CD14-positive monocyte (primary cell): ENCODE measurements around the gene WDR26. TPM values are rescaled to one million over a fixed set of nuclear protein-coding genes. Genes with fewer than 3 reads are reported as not detected.

Source experiments
- DNase-seq, 3 donors: peaks; one replicate each; pipeline ENCODE4 v3.0.0-alpha.2; 2011 to 2022
- H2AFZ ChIP-seq: 2 replicates; pipeline ENCODE4 v1.6.0; 2012; ENCODE audit warnings: mild to moderate bottlenecking, low read depth, low read length, inconsistent platforms; ENCODE audit not compliant: insufficient read depth, poor library complexity, severe bottlenecking
- H3K27ac ChIP-seq, 2 donors: 1 replicate in 1 of 2; 2 replicates in 1 of 2; pipeline ENCODE4 v1.5.1; 2012 to 2013; ENCODE audit warnings: low read length in 2 of 2, control low read depth in 1 of 2, inconsistent platforms in 1 of 2, low read depth in 1 of 2, mild to moderate bottlenecking in 1 of 2
- H3K27me3 ChIP-seq, 2 donors: one replicate each; pipeline versions ENCODE4 v1.6.0 to v1.6.1; 2011 to 2013; ENCODE audit warnings: low read length in 2 of 2; ENCODE audit not compliant: control insufficient read depth in 2 of 2, insufficient read depth in 2 of 2
- H3K36me3 ChIP-seq, 2 donors: replicated peaks in 1 of 2; 1 replicate in 1 of 2; 2 replicates in 1 of 2; pipeline versions ENCODE4 v1.5.1 to v1.6.1; 2012 to 2013; ENCODE audit warnings: low read length in 2 of 2, control low read depth in 1 of 2, inconsistent platforms in 1 of 2, mild to moderate bottlenecking in 1 of 2; ENCODE audit not compliant: insufficient read depth in 2 of 2, control insufficient read depth in 1 of 2
- H3K4me1 ChIP-seq, 2 donors: 1 replicate in 1 of 2; 2 replicates in 1 of 2; pipeline versions ENCODE4 v1.5.1 to v1.6.1; 2012 to 2013; ENCODE audit warnings: low read length in 2 of 2, control low read depth in 1 of 2, inconsistent platforms in 1 of 2, mild to moderate bottlenecking in 1 of 2, moderate library complexity in 1 of 2; ENCODE audit not compliant: insufficient read depth in 2 of 2, control insufficient read depth in 1 of 2
- H3K4me2 ChIP-seq: replicated peaks from 2 replicates; pipeline ENCODE3; 2012; ENCODE audit warnings: low read length, moderate library complexity, mild to moderate bottlenecking; ENCODE audit not compliant: poor library complexity, severe bottlenecking; ENCODE audit errors: extremely low read depth
- H3K4me3 ChIP-seq, 3 experiments: fragments of 200-600 bp in 1 of 3; sonication (generic) in 1 of 3; replicated peaks in 1 of 3; 1 replicate in 2 of 3; 2 replicates in 1 of 3; pipeline ENCODE4 v1.5.1; 2011 to 2013; ENCODE audit warnings: low read length in 3 of 3, mild to moderate bottlenecking in 3 of 3, control low read depth in 2 of 3, low read depth in 2 of 3, inconsistent platforms in 1 of 3, moderate library complexity in 1 of 3
- H3K79me2 ChIP-seq: 2 replicates; pipeline ENCODE4 v1.6.0; 2012; ENCODE audit warnings: mild to moderate bottlenecking, control low read depth, inconsistent platforms, low read length, moderate library complexity; ENCODE audit not compliant: insufficient read depth
- H3K9ac ChIP-seq: 2 replicates; pipeline ENCODE4 v1.6.0; 2017; ENCODE audit warnings: low read length, mild to moderate bottlenecking; ENCODE audit not compliant: insufficient read depth, poor library complexity, severe bottlenecking
- H3K9me3 ChIP-seq, 2 donors: replicated peaks in 1 of 2; 1 replicate in 1 of 2; 2 replicates in 1 of 2; pipeline versions ENCODE4 v1.5.1 to v1.6.1; 2012 to 2013; ENCODE audit warnings: low read length in 2 of 2, control low read depth in 1 of 2; ENCODE audit not compliant: control insufficient read depth in 1 of 2, insufficient read depth in 1 of 2
- H4K20me1 ChIP-seq: 2 replicates; pipeline ENCODE4 v1.6.0; 2012; ENCODE audit warnings: mild to moderate bottlenecking, low read length, control low read depth, moderate library complexity; ENCODE audit not compliant: insufficient read depth
- H3K27ac Mint-ChIP-seq, 7 donors: one replicate each; pipeline ENCODE4 v1.8.0; 2020; ENCODE audit warnings: mild to moderate bottlenecking in 7 of 7, mixed read lengths in 7 of 7, moderate library complexity in 6 of 7, inconsistent platforms in 2 of 7
- H3K27me3 Mint-ChIP-seq, 3 donors: one replicate each; pipeline ENCODE4 v1.8.0; 2021 to 2022; ENCODE audit warnings: low read depth in 3 of 3, mild to moderate bottlenecking in 3 of 3, mixed read lengths in 3 of 3, moderate library complexity in 3 of 3, inconsistent platforms in 1 of 3
- H3K36me3 Mint-ChIP-seq, 2 donors: one replicate each; pipeline ENCODE4 v1.8.0; 2020; ENCODE audit warnings: mixed read lengths in 2 of 2, inconsistent platforms in 1 of 2, mild to moderate bottlenecking in 1 of 2
- H3K4me1 Mint-ChIP-seq: one replicate; pipeline ENCODE4 v1.8.0; 2020; ENCODE audit warnings: mild to moderate bottlenecking, mixed read lengths
- H3K4me3 Mint-ChIP-seq, 2 donors: one replicate each; pipeline ENCODE4 v1.8.0; 2020; ENCODE audit warnings: mild to moderate bottlenecking in 2 of 2, mixed read lengths in 2 of 2, moderate library complexity in 1 of 2
- H3K9me3 Mint-ChIP-seq, 7 donors: one replicate each; pipeline ENCODE4 v1.8.0; 2020 to 2022; ENCODE audit warnings: mixed read lengths in 7 of 7, mild to moderate bottlenecking in 6 of 7, moderate library complexity in 6 of 7, inconsistent platforms in 2 of 7
- CTCF ChIP-seq: fragments of 200-600 bp; IDR thresholded peaks from one replicate; pipeline ENCODE4 v1.8.0; 2022; ENCODE audit warnings: antibody characterized with exemption, mild to moderate bottlenecking
- WGBS: methylation state at CpG from one replicate; pipeline ENCODE4 v1.1.5; 2013; ENCODE audit warnings: missing lambda C conversion rate; ENCODE audit not compliant: insufficient coverage; 5-methylcytosine and 5-hydroxymethylcytosine counted together
- intact Hi-C, 2 donors: fragments of 100-400 bp; cut with micrococcal nuclease; formaldehyde crosslinking; loops; one replicate each; pipeline versions ENCODE4 v1.15.0 to v1.15.1; 2023
- polyA plus RNA-seq, 3 donors: library from polyadenylated mRNA; depleted of rRNA in 1 of 3; unstranded in 2 of 3; stranded (reverse) in 1 of 3; fragments of 300-500 nt in 2 of 3; fragments of >200 nt in 1 of 3; fragmentation: Illumina TruSeq in 2 of 3; gene quantifications; 1 replicate in 2 of 3; 2 replicates in 1 of 3; pipeline ENCODE4 v1.2.3, GENCODE V29; 2012 to 2021

WDR26 gene
- polyA plus RNA-seq, 3 donors: 2.7 to 59.4 (median 4.0) TPM

- Mint-ChIP-seq H3K4me3 (no peak overlapping the region), H3K4me1 (no peaks in the 10 kb centered on the region), H3K27ac (no peak overlapping the region), H3K9me3 (no peaks in the 10 kb centered on the region), H3K27me3 (no peaks in the 10 kb centered on the region), H3K36me3 (peaks cover 76 to 88% of the 10 kb centered on the region in 2 donors)
- intact Hi-C loops: no loop called here
- Histone ChIP-seq H3K4me1 (no peaks in the 10 kb centered on the region), H3K4me3 (no peak overlapping the region), H3K4me2 (no peak overlapping the region), H3K79me2 (peaks cover 13% of the 10 kb centered on the region), H3K27ac (peak overlapping the region in 1 of 2 donors; percentile 6), H3K36me3 (peaks cover 91 to 96% of the 10 kb centered on the region in 2 donors), H2AFZ (no peak overlapping the region), H3K9me3 (no peaks in the 10 kb centered on the region), H3K9ac (no peak overlapping the region), H4K20me1 (peaks cover 91% of the 10 kb centered on the region), H3K27me3 (no peaks in the 10 kb centered on the region)
- DNase-seq: no peak
- no CpG with 5 or more reads among the region's 1 CpG for WGBS
- no peak for TF ChIP-seq CTCF
Measured at GRCh38 chr1:224402472-224403036, 32.0 kb downstream of the WDR26 start.

GRCh38 chr1:224399887-224400286 is 34.7 kb downstream of the WDR26 start:
- Histone ChIP-seq H4K20me1 (peaks cover 96% of the 10 kb centered on the region), H3K27ac (no peak overlapping the region), H3K27me3 (no peaks in the 10 kb centered on the region), H3K4me3 (no peak overlapping the region), H3K4me2 (no peak overlapping the region), H3K4me1 (no peaks in the 10 kb centered on the region), H3K9me3 (no peaks in the 10 kb centered on the region), H2AFZ (no peak overlapping the region), H3K79me2 (peaks cover 13% of the 10 kb centered on the region), H3K36me3 (peaks cover 98 to 100% of the 10 kb centered on the region in 2 donors), H3K9ac (no peak overlapping the region)
- Mint-ChIP-seq H3K4me1 (no peaks in the 10 kb centered on the region), H3K36me3 (peaks cover 81 to 89% of the 10 kb centered on the region in 2 donors), H3K9me3 (no peaks in the 10 kb centered on the region), H3K27ac (peak overlapping the region in 1 of 7 donors; percentile 21), H3K4me3 (no peak overlapping the region), H3K27me3 (no peaks in the 10 kb centered on the region)
- no peak for DNase-seq
- WGBS: no CpG with 5 or more reads among the region's 1 CpG
- intact Hi-C loops: no loop called here
- no peak for TF ChIP-seq CTCF
